Natural killer cell (primary cell): ENCODE measurements around the gene CPEB4. TPM values are rescaled to one million over a fixed set of nuclear protein-coding genes. Genes with fewer than 3 reads are reported as not detected.

Experiments used
- ATAC-seq, 3 donors: fragments of 150-1000 bp in 2 of 3; fragments of 200-7000 bp in 1 of 3; cut with Tn5 transposase; 1 replicate in 1 of 3; 2 replicates in 2 of 3; pipeline ENCODE4 v1.10.0; 2021; ENCODE audit warnings: mild to moderate bottlenecking in 2 of 3, moderate library complexity in 2 of 3
- DNase-seq, 2 donors: peaks; one replicate each; pipeline versions ENCODE4 v3.0.0 to v3.0.0-alpha.2; 2013 to 2021; ENCODE audit warnings: mixed read lengths in 1 of 2
- H3K27ac ChIP-seq: one replicate; pipeline ENCODE4 v1.5.1; 2013; ENCODE audit warnings: mild to moderate bottlenecking, low read length
- H3K27me3 ChIP-seq: one replicate; pipeline ENCODE4 v1.6.1; 2013; ENCODE audit warnings: low read length; ENCODE audit not compliant: control insufficient read depth, insufficient read depth
- H3K36me3 ChIP-seq: one replicate; pipeline ENCODE4 v1.6.1; 2013; ENCODE audit warnings: low read length; ENCODE audit not compliant: control insufficient read depth, insufficient read depth
- H3K4me1 ChIP-seq: one replicate; pipeline ENCODE4 v1.6.1; 2013; ENCODE audit warnings: low read length; ENCODE audit not compliant: control insufficient read depth, insufficient read depth
- H3K4me3 ChIP-seq: one replicate; pipeline ENCODE4 v1.5.1; 2013; ENCODE audit warnings: low read length
- H3K9me3 ChIP-seq: one replicate; pipeline ENCODE4 v1.6.1; 2013; ENCODE audit warnings: low read length; ENCODE audit not compliant: control insufficient read depth, insufficient read depth
- H3K27ac Mint-ChIP-seq, 2 donors: one replicate each; pipeline ENCODE4 v1.8.0; 2022; ENCODE audit warnings: mild to moderate bottlenecking in 2 of 2, mixed read lengths in 2 of 2, moderate library complexity in 1 of 2
- H3K27me3 Mint-ChIP-seq, 2 donors: one replicate each; pipeline ENCODE4 v1.8.0; 2022; ENCODE audit warnings: low read depth in 2 of 2, mixed read lengths in 2 of 2
- H3K36me3 Mint-ChIP-seq: one replicate; pipeline ENCODE4 v1.8.0; 2022; ENCODE audit warnings: mixed read lengths
- H3K4me1 Mint-ChIP-seq, 2 donors: one replicate each; pipeline ENCODE4 v1.8.0; 2022; ENCODE audit warnings: mixed read lengths in 2 of 2
- H3K4me3 Mint-ChIP-seq: one replicate; pipeline ENCODE4 v1.8.0; 2022; ENCODE audit warnings: mild to moderate bottlenecking, moderate library complexity, mixed read lengths
- H3K9me3 Mint-ChIP-seq, 2 donors: one replicate each; pipeline ENCODE4 v1.8.0; 2022; ENCODE audit warnings: mixed read lengths in 2 of 2
- WGBS: methylation state at CpG from one replicate; pipeline ENCODE4 v1.1.7; 2013; ENCODE audit warnings: missing lambda C conversion rate; ENCODE audit not compliant: insufficient coverage; 5-methylcytosine and 5-hydroxymethylcytosine counted together
- intact Hi-C: fragments of 100-400 bp; cut with micrococcal nuclease; formaldehyde crosslinking; loops from one replicate; pipeline ENCODE4 v1.14.2; 2022
- total RNA-seq, 4 donors: library from RNA; stranded (reverse); fragments of 120-200 nt in 1 of 4; gene quantifications; one replicate each; pipeline versions ENCODE4 v1.2.3 to v1.2.4, GENCODE V29; 2013 to 2022
- TF ChIP-seq, protein P1 (sequence below): fragments of 200-600 bp; IDR thresholded peaks from one replicate; pipeline ENCODE4 v1.8.0; 2022; ENCODE audit warnings: antibody characterized with exemption

Gene CPEB4
- total RNA-seq, 3 donors from 2014 or later (not counting 1 experiment from before 2014, with no cell fraction given), result 44.4 to 60.4 (median 55.1) TPM

DNA sequence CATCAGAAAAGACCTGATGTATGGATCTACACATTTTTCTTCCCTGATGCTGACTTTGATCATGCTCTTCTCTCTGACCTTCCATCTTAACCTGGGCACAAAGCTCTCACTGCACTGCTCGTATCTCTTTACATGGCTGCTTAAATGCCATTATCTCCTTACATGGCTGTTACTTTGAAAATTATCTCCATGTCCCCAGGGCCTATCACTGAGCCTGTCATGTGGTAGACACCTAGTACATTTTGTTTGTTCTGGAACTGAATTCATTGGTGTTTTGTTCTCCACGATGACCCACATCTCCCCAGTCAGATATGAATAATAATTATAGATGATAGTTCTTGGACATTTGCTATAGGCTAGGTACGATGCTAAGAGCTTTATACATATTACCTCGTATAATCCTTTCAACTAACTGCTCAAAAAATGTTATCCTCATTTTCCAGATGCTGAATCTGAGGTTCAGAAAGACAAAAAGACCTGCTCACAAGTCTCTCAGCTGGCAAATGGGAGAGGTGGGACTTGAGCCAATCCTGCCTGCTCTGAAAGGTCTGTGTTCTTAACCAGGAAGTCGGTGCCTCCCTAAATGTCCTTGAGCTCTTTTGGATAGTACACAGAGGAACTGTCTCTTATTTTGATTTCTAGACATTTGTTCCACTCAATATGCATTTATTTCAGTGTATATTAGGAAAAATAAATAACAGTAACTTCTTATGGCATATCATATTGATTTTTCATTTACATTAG is 9.8 kb upstream of the CPEB4 start:
- H3K36me3 ChIP-seq, result no peaks in the 10 kb centered on the region
- H3K4me3 ChIP-seq, result no peak overlapping the region
- no peak overlapping the region for H3K27ac Mint-ChIP-seq
- no peaks in the 10 kb centered on the region for H3K27me3 ChIP-seq
- no peak for ATAC-seq
- DNase-seq, result no peak
- 98% methylated on average over 2 of the region's 5 CpGs for WGBS
- no peaks in the 10 kb centered on the region for H3K4me1 ChIP-seq
- H3K9me3 ChIP-seq, result no peaks in the 10 kb centered on the region
- no peaks in the 10 kb centered on the region for H3K9me3 Mint-ChIP-seq
- no peak overlapping the region for H3K4me3 Mint-ChIP-seq
- no peak overlapping the region for H3K27ac ChIP-seq
- intact Hi-C loops, result no loop called here
- no peaks in the 10 kb centered on the region for H3K27me3 Mint-ChIP-seq
- no peaks in the 10 kb centered on the region for H3K4me1 Mint-ChIP-seq
- TF ChIP-seq, protein P1, sequence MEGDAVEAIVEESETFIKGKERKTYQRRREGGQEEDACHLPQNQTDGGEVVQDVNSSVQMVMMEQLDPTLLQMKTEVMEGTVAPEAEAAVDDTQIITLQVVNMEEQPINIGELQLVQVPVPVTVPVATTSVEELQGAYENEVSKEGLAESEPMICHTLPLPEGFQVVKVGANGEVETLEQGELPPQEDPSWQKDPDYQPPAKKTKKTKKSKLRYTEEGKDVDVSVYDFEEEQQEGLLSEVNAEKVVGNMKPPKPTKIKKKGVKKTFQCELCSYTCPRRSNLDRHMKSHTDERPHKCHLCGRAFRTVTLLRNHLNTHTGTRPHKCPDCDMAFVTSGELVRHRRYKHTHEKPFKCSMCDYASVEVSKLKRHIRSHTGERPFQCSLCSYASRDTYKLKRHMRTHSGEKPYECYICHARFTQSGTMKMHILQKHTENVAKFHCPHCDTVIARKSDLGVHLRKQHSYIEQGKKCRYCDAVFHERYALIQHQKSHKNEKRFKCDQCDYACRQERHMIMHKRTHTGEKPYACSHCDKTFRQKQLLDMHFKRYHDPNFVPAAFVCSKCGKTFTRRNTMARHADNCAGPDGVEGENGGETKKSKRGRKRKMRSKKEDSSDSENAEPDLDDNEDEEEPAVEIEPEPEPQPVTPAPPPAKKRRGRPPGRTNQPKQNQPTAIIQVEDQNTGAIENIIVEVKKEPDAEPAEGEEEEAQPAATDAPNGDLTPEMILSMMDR, result no peak
- H3K36me3 Mint-ChIP-seq, result no peaks in the 10 kb centered on the region

DNA sequence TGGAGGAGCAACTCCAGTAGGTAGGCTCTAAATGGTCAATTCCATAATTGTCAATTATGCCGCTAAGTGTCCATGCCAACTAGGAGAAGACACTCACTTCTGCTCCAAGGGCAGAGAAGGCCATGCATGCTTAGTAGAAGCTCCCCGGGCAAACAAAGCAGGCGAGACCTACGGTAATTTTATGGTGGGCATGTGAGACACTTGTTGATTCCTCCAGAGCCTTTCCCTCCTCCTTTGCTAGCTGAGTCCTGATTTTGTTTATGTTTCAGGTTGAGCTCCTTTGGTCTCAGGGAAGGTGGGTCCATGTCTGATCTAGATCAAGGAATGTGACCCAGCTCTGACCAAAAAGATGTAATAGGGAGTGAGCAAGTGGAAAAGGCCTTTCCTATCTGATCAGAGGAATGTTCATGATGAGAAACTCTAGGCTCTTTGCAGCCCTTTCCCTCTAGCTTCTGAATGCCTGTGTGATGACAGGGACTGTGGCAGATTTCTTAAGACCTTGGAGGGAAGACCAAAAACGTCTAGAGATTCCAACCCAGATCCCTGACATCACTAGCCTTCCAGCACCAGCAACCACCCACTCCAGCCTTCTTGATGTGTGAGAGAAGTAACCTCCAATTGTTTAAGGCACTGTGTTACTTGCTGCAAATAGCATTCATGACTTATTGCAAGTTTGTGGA is 7.7 kb upstream of the CPEB4 start:
- H3K9me3 Mint-ChIP-seq, result no peaks in the 10 kb centered on the region
- intact Hi-C loops, result no loop called here
- no peak for ATAC-seq
- Histone ChIP-seq H3K4me1 (peaks cover 11% of the 10 kb centered on the region), H3K36me3 (no peaks in the 10 kb centered on the region), H3K27ac (no peak overlapping the region), H3K4me3 (no peak overlapping the region), H3K27me3 (no peaks in the 10 kb centered on the region), H3K9me3 (no peaks in the 10 kb centered on the region)
- no peaks in the 10 kb centered on the region for H3K36me3 Mint-ChIP-seq
- H3K27me3 Mint-ChIP-seq, result no peaks in the 10 kb centered on the region
- peaks cover 13 to 14% of the 10 kb centered on the region in 2 donors for H3K4me1 Mint-ChIP-seq
- TF ChIP-seq, protein P1, result no peak
- 100% methylated on average over 4 of the region's 5 CpGs for WGBS
- no peak for DNase-seq
- H3K4me3 Mint-ChIP-seq, result no peak overlapping the region
- no peak overlapping the region for H3K27ac Mint-ChIP-seq

DNA sequence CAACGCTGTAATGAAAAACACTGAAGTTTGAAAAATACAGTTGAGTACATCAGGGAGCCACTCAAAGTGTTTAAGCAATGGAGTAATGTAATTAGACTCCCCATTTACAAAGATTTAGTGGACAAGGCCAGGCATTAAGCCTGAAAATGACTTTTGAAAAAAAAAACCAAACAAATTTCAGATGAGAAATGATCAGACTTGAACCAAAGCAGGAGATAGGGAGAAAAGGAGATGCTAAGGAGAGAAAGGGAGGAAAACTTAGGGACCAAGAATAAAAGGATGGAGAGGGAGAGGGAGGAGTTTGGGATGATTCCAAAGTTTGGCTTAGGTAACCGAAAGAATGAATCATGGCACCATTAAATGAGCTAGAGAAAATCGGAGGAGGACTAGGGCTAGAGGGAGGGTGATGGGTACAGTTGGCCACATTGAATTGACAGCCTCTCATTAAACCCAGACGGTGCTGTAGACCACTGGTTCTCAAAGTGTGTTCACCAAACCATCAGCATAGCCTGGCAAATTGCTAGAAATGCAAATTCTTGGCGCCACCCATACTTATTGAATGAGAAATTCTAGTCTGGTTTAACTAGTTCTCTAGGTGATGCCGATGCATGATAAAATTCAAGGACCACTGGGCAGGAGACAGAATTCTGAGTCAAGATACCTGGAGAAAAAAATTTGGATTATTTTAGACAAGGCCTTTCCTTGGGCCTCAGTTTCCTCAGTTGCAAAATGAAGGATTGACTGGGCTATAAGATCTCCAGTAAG is 6.2 kb upstream of the CPEB4 start:
- Histone ChIP-seq H3K4me1 (peaks cover 20% of the 10 kb centered on the region), H3K9me3 (no peaks in the 10 kb centered on the region), H3K36me3 (no peaks in the 10 kb centered on the region), H3K27ac (no peak overlapping the region), H3K4me3 (no peak overlapping the region), H3K27me3 (no peaks in the 10 kb centered on the region)
- intact Hi-C loops, result no loop called here
- 96% methylated on average over 6 of the region's 6 CpGs for WGBS
- peaks cover 28 to 30% of the 10 kb centered on the region in 2 donors for H3K4me1 Mint-ChIP-seq
- H3K27ac Mint-ChIP-seq, result no peak overlapping the region
- no peaks in the 10 kb centered on the region for H3K36me3 Mint-ChIP-seq
- H3K27me3 Mint-ChIP-seq, result no peaks in the 10 kb centered on the region
- DNase-seq, result no peak
- TF ChIP-seq, protein P1, result no peak
- H3K4me3 Mint-ChIP-seq, result no peak overlapping the region
- ATAC-seq, result no peak
- H3K9me3 Mint-ChIP-seq, result no peaks in the 10 kb centered on the region
